ENCODE data around the gene CCDC88B.

Gene CCDC88B

GRCh38 chr11:64334764-64335735 lies 5.0 kb upstream of the CCDC88B start:
- Histone ChIP-seq H3K4me3 (replicated peaks; ENCODE audit: low read depth, low read length) (no peak overlapping the region; the same call in 1 of the 2 replicates), H3K36me3 (ENCODE audit: control insufficient read depth, insufficient read depth, low read length) (peaks cover 3% of the 10 kb centered on the region), H3K27me3 (replicated peaks; ENCODE audit: control insufficient read depth, insufficient read depth, low read length) (no peaks in the 10 kb centered on the region)
- no peak for TF ChIP-seq CTCF (IDR thresholded peaks at IDR 0.05; ENCODE audit: insufficient read depth, low read length, poor library complexity, severe bottlenecking)
- DNase-seq (ENCODE audit: extremely low read depth, insufficient read length): peak; percentile 81

GRCh38 chr11:64337538-64338249 lies 2.3 kb upstream of the CCDC88B start:
- no peak for DNase-seq (ENCODE audit: extremely low read depth, insufficient read length)
- H3K27me3 ChIP-seq (replicated peaks; ENCODE audit: control insufficient read depth, insufficient read depth, low read length): no peaks in the 10 kb centered on the region
- TF ChIP-seq CTCF (IDR thresholded peaks at IDR 0.05; ENCODE audit: insufficient read depth, low read length, poor library complexity, severe bottlenecking): no peak
- H3K36me3 ChIP-seq (ENCODE audit: control insufficient read depth, insufficient read depth, low read length): peaks cover 3% of the 10 kb centered on the region
- no peak overlapping the region for H3K4me3 ChIP-seq (replicated peaks; ENCODE audit: low read depth, low read length)

GRCh38 chr11:64338716-64339115 lies 1.3 kb upstream of the CCDC88B start:
- Histone ChIP-seq H3K27me3 (replicated peaks; ENCODE audit: control insufficient read depth, insufficient read depth, low read length) (no peaks in the 10 kb centered on the region), H3K36me3 (ENCODE audit: control insufficient read depth, insufficient read depth, low read length) (peaks cover 6% of the 10 kb centered on the region), H3K4me3 (replicated peaks; ENCODE audit: low read depth, low read length) (no peak overlapping the region)
- no peak for DNase-seq (ENCODE audit: extremely low read depth, insufficient read length)
- TF ChIP-seq CTCF (IDR thresholded peaks at IDR 0.05; ENCODE audit: insufficient read depth, low read length, poor library complexity, severe bottlenecking): no peak

- no peak for DNase-seq (ENCODE audit: extremely low read depth, insufficient read length)
- Histone ChIP-seq H3K4me3 (replicated peaks; ENCODE audit: low read depth, low read length) (peak overlapping the region; percentile 90), H3K27me3 (replicated peaks; ENCODE audit: control insufficient read depth, insufficient read depth, low read length) (no peaks in the 10 kb centered on the region), H3K36me3 (ENCODE audit: control insufficient read depth, insufficient read depth, low read length) (peaks cover 11% of the 10 kb centered on the region)
- no peak for TF ChIP-seq CTCF (IDR thresholded peaks at IDR 0.05; ENCODE audit: insufficient read depth, low read length, poor library complexity, severe bottlenecking)
Observed at GRCh38 chr11:64339286-64339685, 718 bp upstream of the CCDC88B start.

GRCh38 chr11:64340671-64341335 lies 799 bp downstream of the CCDC88B start:
- peak; percentile 20 for TF ChIP-seq CTCF (IDR thresholded peaks at IDR 0.05; ENCODE audit: insufficient read depth, low read length, poor library complexity, severe bottlenecking)
- Histone ChIP-seq H3K36me3 (ENCODE audit: control insufficient read depth, insufficient read depth, low read length) (peaks cover 21% of the 10 kb centered on the region), H3K27me3 (replicated peaks; ENCODE audit: control insufficient read depth, insufficient read depth, low read length) (no peaks in the 10 kb centered on the region), H3K4me3 (replicated peaks; ENCODE audit: low read depth, low read length) (peak overlapping the region; percentile 90)
- peak; percentile 81 for DNase-seq (ENCODE audit: extremely low read depth, insufficient read length)

All from GM06990 (cell line).